HEK293 (cell line): ENCODE data around the gene CXorf58.
A peak's percentile ranks its signal among the peaks of the same experiment; 100 is the strongest.

Source experiments
- CTCF ChIA-PET: fragments of 350-600 bp; formaldehyde crosslinking; extraction: SDS; loops from one replicate; lab custom pipeline; 2021; ENCODE audit warnings: antibody characterized with exemption; lab: Yijun Ruan, JAX
- POLR2A ChIA-PET: fragments of 300-600 bp; formaldehyde crosslinking; extraction: SDS; loops from one replicate; lab custom pipeline; 2020; ENCODE audit warnings: antibody characterized with exemption, inconsistent platforms; lab: Yijun Ruan, JAX
- H3K27ac ChIP-seq: fragments of 200-500 bp; sonication (Bioruptor generic); 2 replicates; pipeline ENCODE4 v1.5.1; 2014; ENCODE audit warnings: low read depth, low read length, control low read depth, inconsistent platforms; ENCODE audit errors: extremely low read depth
- H3K36me3 ChIP-seq, 2 experiments: fragments of 200-500 bp in 1 of 2; sonication (Bioruptor generic) in 1 of 2; 1 replicate in 1 of 2; 2 replicates in 1 of 2; pipeline ENCODE4 v1.5.1; 2014 to 2017; ENCODE audit warnings: inconsistent platforms in 2 of 2, low read length in 2 of 2; ENCODE audit not compliant: control insufficient read depth in 2 of 2, insufficient read depth in 1 of 2
- H3K4me1 ChIP-seq: fragments of 200-500 bp; sonication (Bioruptor generic); 2 replicates; pipeline ENCODE4 v1.5.1; 2014; ENCODE audit warnings: mild to moderate bottlenecking, low read length, inconsistent platforms; ENCODE audit not compliant: control insufficient read depth, insufficient read depth
- H3K4me3 ChIP-seq: 2 replicates; pipeline ENCODE4 v1.5.1; 2011; ENCODE audit warnings: low read depth, mild to moderate bottlenecking, control low read depth, low read length, moderate library complexity
- H3K9me3 ChIP-seq: fragments of 200-500 bp; sonication (Bioruptor generic); 2 replicates; pipeline ENCODE4 v1.5.1; 2014; ENCODE audit warnings: low read depth, low read length, inconsistent platforms; ENCODE audit not compliant: control insufficient read depth, insufficient read depth
- GFI1B ChIP-seq: fragments of 450-650 bp; formaldehyde crosslinking; IDR thresholded peaks from 2 replicates; pipeline ENCODE4 v1.5.1; 2016; ENCODE audit warnings: missing biosample characterization, missing genetic modification characterization
- GLI4 ChIP-seq: fragments of 450-650 bp; formaldehyde crosslinking; IDR thresholded peaks from 2 replicates; pipeline ENCODE4 v1.5.1; 2016; ENCODE audit warnings: missing biosample characterization, missing genetic modification characterization
- KLF7 ChIP-seq: fragments of 450-650 bp; formaldehyde crosslinking; IDR thresholded peaks from 2 replicates; pipeline ENCODE4 v1.5.1; 2016; ENCODE audit warnings: missing biosample characterization, missing genetic modification characterization, borderline replicate concordance
- OVOL3 ChIP-seq: fragments of 450-650 bp; formaldehyde crosslinking; IDR thresholded peaks from 2 replicates; pipeline ENCODE4 v1.5.1; 2016; ENCODE audit warnings: missing biosample characterization, missing genetic modification characterization
- ZBTB48 ChIP-seq: fragments of 450-650 bp; formaldehyde crosslinking; IDR thresholded peaks from 2 replicates; pipeline ENCODE4 v1.5.1; 2016; ENCODE audit warnings: missing biosample characterization, missing genetic modification characterization
- ZBTB7A ChIP-seq: fragments of 450-650 bp; formaldehyde crosslinking; IDR thresholded peaks from 2 replicates; pipeline ENCODE4 v1.5.1; 2016; ENCODE audit warnings: low read depth, missing biosample characterization, missing genetic modification characterization
- ZEB2 ChIP-seq: fragments of 450-650 bp; formaldehyde crosslinking; IDR thresholded peaks from 2 replicates; pipeline ENCODE4 v1.5.1; 2016; ENCODE audit warnings: missing biosample characterization, missing genetic modification characterization
- ZNF10 ChIP-seq: fragments of 450-650 bp; formaldehyde crosslinking; IDR thresholded peaks from 2 replicates; pipeline ENCODE4 v1.5.1; 2017; ENCODE audit warnings: missing biosample characterization, missing genetic modification characterization
- ZNF132 ChIP-seq: fragments of 450-650 bp; formaldehyde crosslinking; IDR thresholded peaks from 2 replicates; pipeline ENCODE4 v1.5.1; 2017; ENCODE audit warnings: missing biosample characterization, missing genetic modification characterization, borderline replicate concordance
- ZNF133 ChIP-seq: fragments of 450-650 bp; formaldehyde crosslinking; IDR thresholded peaks from 2 replicates; pipeline ENCODE4 v1.5.1; 2016; ENCODE audit warnings: missing biosample characterization, missing genetic modification characterization
- ZNF146 ChIP-seq: fragments of 450-650 bp; formaldehyde crosslinking; IDR thresholded peaks from 2 replicates; pipeline ENCODE4 v1.5.1; 2016; ENCODE audit warnings: missing biosample characterization, missing genetic modification characterization
- ZNF169 ChIP-seq: fragments of 450-650 bp; formaldehyde crosslinking; IDR thresholded peaks from 2 replicates; pipeline ENCODE4 v1.5.1; 2016; ENCODE audit warnings: missing biosample characterization, missing genetic modification characterization
- ZNF175 ChIP-seq: fragments of 450-650 bp; formaldehyde crosslinking; IDR thresholded peaks from 2 replicates; pipeline ENCODE4 v1.5.1; 2016; ENCODE audit warnings: missing biosample characterization, missing genetic modification characterization
- ZNF221 ChIP-seq: fragments of 450-650 bp; formaldehyde crosslinking; IDR thresholded peaks from 2 replicates; pipeline ENCODE4 v1.5.1; 2017; ENCODE audit warnings: missing biosample characterization, missing genetic modification characterization, borderline replicate concordance
- ZNF239 ChIP-seq: fragments of 450-650 bp; formaldehyde crosslinking; IDR thresholded peaks from 2 replicates; pipeline ENCODE4 v1.5.1; 2016; ENCODE audit warnings: missing biosample characterization, missing genetic modification characterization
- ZNF366 ChIP-seq: fragments of 450-650 bp; formaldehyde crosslinking; conservative IDR thresholded peaks from 2 replicates; pipeline ENCODE4 v1.5.1; 2016; ENCODE audit warnings: missing biosample characterization, missing genetic modification characterization
- ZNF416 ChIP-seq: fragments of 450-650 bp; formaldehyde crosslinking; IDR thresholded peaks from 2 replicates; pipeline ENCODE4 v1.5.1; 2016; ENCODE audit warnings: missing biosample characterization, missing genetic modification characterization
- ZNF433 ChIP-seq: fragments of 450-650 bp; formaldehyde crosslinking; IDR thresholded peaks from 2 replicates; pipeline ENCODE4 v1.5.1; 2016; ENCODE audit warnings: missing biosample characterization, missing genetic modification characterization, low read depth
- ZNF48 ChIP-seq: fragments of 450-650 bp; formaldehyde crosslinking; IDR thresholded peaks from 2 replicates; pipeline ENCODE4 v1.5.1; 2016; ENCODE audit warnings: missing biosample characterization, missing genetic modification characterization
- ZNF544 ChIP-seq: fragments of 450-650 bp; formaldehyde crosslinking; IDR thresholded peaks from 2 replicates; pipeline ENCODE4 v1.5.0; 2017; ENCODE audit warnings: missing biosample characterization, missing genetic modification characterization
- ZNF596 ChIP-seq: fragments of 450-650 bp; IDR thresholded peaks from 2 replicates; pipeline ENCODE4 v1.5.0; 2018; ENCODE audit warnings: missing biosample characterization, mild to moderate bottlenecking, missing genetic modification characterization, moderate library complexity
- ZNF600 ChIP-seq: fragments of 450-650 bp; formaldehyde crosslinking; IDR thresholded peaks from 2 replicates; pipeline ENCODE4 v1.5.1; 2016; ENCODE audit warnings: missing biosample characterization, missing genetic modification characterization
- ZNF624 ChIP-seq: fragments of 450-650 bp; formaldehyde crosslinking; IDR thresholded peaks from 2 replicates; pipeline ENCODE4 v1.5.1; 2017; ENCODE audit warnings: missing biosample characterization, missing genetic modification characterization
- ZNF629 ChIP-seq: fragments of 450-650 bp; formaldehyde crosslinking; IDR thresholded peaks from 2 replicates; pipeline ENCODE4 v1.5.1; 2017; ENCODE audit warnings: missing biosample characterization, missing genetic modification characterization
- ZNF670 ChIP-seq: fragments of 450-650 bp; formaldehyde crosslinking; IDR thresholded peaks from 2 replicates; pipeline ENCODE4 v1.5.1; 2016; ENCODE audit warnings: missing biosample characterization, missing genetic modification characterization, low read depth
- ZNF76 ChIP-seq: fragments of 450-650 bp; formaldehyde crosslinking; IDR thresholded peaks from 2 replicates; pipeline ENCODE4; 2016; ENCODE audit warnings: low read depth, missing biosample characterization, missing genetic modification characterization, borderline replicate concordance
- ZNF830 ChIP-seq: fragments of 450-650 bp; IDR thresholded peaks from 2 replicates; pipeline ENCODE4 v1.5.0; 2018; ENCODE audit warnings: missing biosample characterization, missing genetic modification characterization, low read depth, mild to moderate bottlenecking, moderate library complexity
- TF ChIP-seq, protein P1 (sequence below): fragments of 450-650 bp; formaldehyde crosslinking; IDR thresholded peaks from 2 replicates; pipeline ENCODE4 v1.5.1; 2016; ENCODE audit warnings: missing biosample characterization, missing genetic modification characterization
- TF ChIP-seq, protein P2 (sequence below): fragments of 450-650 bp; formaldehyde crosslinking; IDR thresholded peaks from 2 replicates; pipeline ENCODE4 v1.5.1; 2016; ENCODE audit warnings: missing biosample characterization, missing genetic modification characterization
- TF ChIP-seq, protein P3 (sequence below): fragments of 450-650 bp; formaldehyde crosslinking; IDR thresholded peaks from 2 replicates; pipeline ENCODE4; 2016; ENCODE audit warnings: missing biosample characterization, missing genetic modification characterization
- TF ChIP-seq, protein P4 (sequence below): fragments of 450-650 bp; formaldehyde crosslinking; IDR thresholded peaks from 2 replicates; pipeline ENCODE4 v1.5.1; 2016; ENCODE audit warnings: missing biosample characterization, missing genetic modification characterization
- TF ChIP-seq, protein P5 (sequence below): fragments of 450-650 bp; formaldehyde crosslinking; IDR thresholded peaks from 2 replicates; pipeline ENCODE4 v1.5.1; 2016; ENCODE audit warnings: missing biosample characterization, missing genetic modification characterization
- TF ChIP-seq, protein P6 (sequence below): fragments of 450-650 bp; formaldehyde crosslinking; IDR thresholded peaks from 2 replicates; pipeline ENCODE4 v1.5.1; 2016; ENCODE audit warnings: missing biosample characterization, missing genetic modification characterization
- TF ChIP-seq, protein P7 (sequence below): fragments of 450-650 bp; formaldehyde crosslinking; IDR thresholded peaks from 2 replicates; pipeline ENCODE4 v1.5.1; 2017; ENCODE audit warnings: missing biosample characterization, missing genetic modification characterization

CXorf58 gene

DNA sequence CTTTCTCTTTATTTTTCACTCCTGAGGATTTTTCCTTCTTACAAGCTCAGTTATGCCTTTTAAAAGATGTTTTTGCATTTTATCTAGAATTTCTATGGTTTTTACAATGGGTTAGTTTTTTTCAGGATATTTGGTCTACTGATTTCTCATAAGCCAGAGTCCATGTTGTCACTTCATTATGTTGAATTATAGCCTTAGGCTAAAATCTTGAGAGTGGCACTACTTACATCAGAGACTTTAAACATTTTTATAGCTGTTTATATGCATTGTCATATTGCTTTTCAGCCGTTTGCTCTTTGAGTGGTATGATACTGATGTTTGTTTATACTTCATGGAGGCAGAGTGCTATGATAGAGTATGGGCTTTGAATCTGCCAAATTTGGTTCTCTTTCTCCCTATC, 36.4 kb downstream of the CXorf58 start:
- no peaks in the 10 kb centered on the region for H3K9me3 ChIP-seq
- H3K36me3 ChIP-seq, result no peaks in the 10 kb centered on the region
- H3K27ac ChIP-seq, result peak overlapping the region; percentile 11; the same call in 1 of the 2 replicates
- no peaks in the 10 kb centered on the region; the same call in 1 of the 2 replicates for H3K4me1 ChIP-seq
- no peak overlapping the region for H3K4me3 ChIP-seq
- CTCF ChIA-PET, result interaction anchor here (1.6 kb wide), 1 partner anchor 11 kb away, joined by 3 read pairs; no protein-coding TSS in a partner anchor
- POLR2A ChIA-PET, result interaction anchor here (0.7 kb wide), 1 partner anchor 110 kb away, joined by 3 read pairs; no protein-coding TSS in a partner anchor
- TF ChIP-seq GLI4 (tag by site-specific recombination) (no peak), ZNF544 (tag by site-specific recombination) (no peak), ZNF76 (tag by site-specific recombination) (0 out of 2 replicates have a peak, but pooled peaks have one; percentile 33), ZBTB48 (tag by site-specific recombination) (no peak), ZEB2 (tag by site-specific recombination) (peak; percentile 94), KLF7 (no peak), ZNF10 (tag by site-specific recombination) (peak; percentile 66; the same call in 1 of the 2 replicates), ZBTB7A (tag by site-specific recombination) (no peak), ZNF416 (no peak), ZNF133 (tag by site-specific recombination) (no peak), ZNF221 (tag by site-specific recombination) (no peak), ZNF48 (tag by site-specific recombination) (no peak), ZNF629 (tag by site-specific recombination) (peak; percentile 83), ZNF433 (tag by site-specific recombination) (no peak), ZNF366 (peak; percentile 68), ZNF146 (no peak), ZNF175 (tag by site-specific recombination) (no peak), ZNF596 (tag by site-specific recombination) (no peak), ZNF132 (tag by site-specific recombination) (no peak), ZNF670 (tag by site-specific recombination) (no peak), GFI1B (tag by site-specific recombination) (peak; percentile 90), OVOL3 (peak; percentile 94), ZNF624 (no peak), ZNF169 (tag by site-specific recombination) (no peak), ZNF239 (tag by site-specific recombination) (no peak), ZNF600 (tag by site-specific recombination) (no peak), ZNF830 (tag by site-specific recombination) (no peak)
- TF ChIP-seq, protein P1, sequence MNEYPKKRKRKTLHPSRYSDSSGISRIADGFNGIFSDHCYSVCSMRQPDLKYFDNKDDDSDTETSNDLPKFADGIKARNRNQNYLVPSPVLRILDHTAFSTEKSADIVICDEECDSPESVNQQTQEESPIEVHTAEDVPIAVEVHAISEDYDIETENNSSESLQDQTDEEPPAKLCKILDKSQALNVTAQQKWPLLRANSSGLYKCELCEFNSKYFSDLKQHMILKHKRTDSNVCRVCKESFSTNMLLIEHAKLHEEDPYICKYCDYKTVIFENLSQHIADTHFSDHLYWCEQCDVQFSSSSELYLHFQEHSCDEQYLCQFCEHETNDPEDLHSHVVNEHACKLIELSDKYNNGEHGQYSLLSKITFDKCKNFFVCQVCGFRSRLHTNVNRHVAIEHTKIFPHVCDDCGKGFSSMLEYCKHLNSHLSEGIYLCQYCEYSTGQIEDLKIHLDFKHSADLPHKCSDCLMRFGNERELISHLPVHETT (tag by site-specific recombination), result peak; percentile 44; the same call in 1 of the 2 replicates
- TF ChIP-seq, protein P2, sequence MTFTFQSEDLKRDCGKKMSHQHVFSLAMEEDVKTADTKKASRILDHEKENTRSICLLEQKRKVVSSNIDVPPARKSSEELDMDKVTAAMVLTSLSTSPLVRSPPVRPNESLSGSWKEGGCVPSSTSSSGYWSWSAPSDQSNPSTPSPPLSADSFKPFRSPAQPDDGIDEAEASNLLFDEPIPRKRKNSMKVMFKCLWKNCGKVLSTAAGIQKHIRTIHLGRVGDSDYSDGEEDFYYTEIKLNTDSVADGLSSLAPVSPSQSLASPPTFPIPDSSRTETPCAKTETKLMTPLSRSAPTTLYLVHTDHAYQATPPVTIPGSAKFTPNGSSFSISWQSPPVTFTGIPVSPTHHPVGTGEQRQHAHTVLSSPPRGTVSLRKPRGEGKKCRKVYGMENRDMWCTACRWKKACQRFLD, result no peak
- TF ChIP-seq, protein P3, sequence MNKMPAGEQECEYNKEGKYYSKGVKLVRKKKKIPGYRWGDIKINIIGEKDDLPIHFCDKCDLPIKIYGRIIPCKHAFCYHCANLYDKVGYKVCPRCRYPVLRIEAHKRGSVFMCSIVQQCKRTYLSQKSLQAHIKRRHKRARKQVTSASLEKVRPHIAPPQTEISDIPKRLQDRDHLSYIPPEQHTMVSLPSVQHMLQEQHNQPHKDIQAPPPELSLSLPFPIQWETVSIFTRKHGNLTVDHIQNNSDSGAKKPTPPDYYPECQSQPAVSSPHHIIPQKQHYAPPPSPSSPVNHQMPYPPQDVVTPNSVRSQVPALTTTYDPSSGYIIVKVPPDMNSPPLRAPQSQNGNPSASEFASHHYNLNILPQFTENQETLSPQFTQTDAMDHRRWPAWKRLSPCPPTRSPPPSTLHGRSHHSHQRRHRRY (tag by site-specific recombination), result no peak
- TF ChIP-seq, protein P4, sequence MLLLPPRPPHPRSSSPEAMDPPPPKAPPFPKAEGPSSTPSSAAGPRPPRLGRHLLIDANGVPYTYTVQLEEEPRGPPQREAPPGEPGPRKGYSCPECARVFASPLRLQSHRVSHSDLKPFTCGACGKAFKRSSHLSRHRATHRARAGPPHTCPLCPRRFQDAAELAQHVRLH (tag by site-specific recombination), result 0 out of 2 replicates have a peak, but pooled peaks have one; percentile 20
- TF ChIP-seq, protein P5, sequence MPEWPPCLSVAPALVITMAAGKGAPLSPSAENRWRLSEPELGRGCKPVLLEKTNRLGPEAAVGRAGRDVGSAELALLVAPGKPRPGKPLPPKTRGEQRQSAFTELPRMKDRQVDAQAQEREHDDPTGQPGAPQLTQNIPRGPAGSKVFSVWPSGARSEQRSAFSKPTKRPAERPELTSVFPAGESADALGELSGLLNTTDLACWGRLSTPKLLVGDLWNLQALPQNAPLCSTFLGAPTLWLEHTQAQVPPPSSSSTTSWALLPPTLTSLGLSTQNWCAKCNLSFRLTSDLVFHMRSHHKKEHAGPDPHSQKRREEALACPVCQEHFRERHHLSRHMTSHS, result peak; percentile 48; the same call in 1 of the 2 replicates
- TF ChIP-seq, protein P6, sequence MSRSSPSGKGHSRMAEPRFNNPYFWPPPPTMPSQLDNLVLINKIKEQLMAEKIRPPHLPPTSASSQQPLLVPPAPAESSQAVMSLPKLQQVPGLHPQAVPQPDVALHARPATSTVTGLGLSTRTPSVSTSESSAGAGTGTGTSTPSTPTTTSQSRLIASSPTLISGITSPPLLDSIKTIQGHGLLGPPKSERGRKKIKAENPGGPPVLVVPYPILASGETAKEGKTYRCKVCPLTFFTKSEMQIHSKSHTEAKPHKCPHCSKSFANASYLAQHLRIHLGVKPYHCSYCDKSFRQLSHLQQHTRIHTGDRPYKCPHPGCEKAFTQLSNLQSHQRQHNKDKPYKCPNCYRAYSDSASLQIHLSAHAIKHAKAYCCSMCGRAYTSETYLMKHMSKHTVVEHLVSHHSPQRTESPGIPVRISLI (tag by site-specific recombination), result no peak
- TF ChIP-seq, protein P7, sequence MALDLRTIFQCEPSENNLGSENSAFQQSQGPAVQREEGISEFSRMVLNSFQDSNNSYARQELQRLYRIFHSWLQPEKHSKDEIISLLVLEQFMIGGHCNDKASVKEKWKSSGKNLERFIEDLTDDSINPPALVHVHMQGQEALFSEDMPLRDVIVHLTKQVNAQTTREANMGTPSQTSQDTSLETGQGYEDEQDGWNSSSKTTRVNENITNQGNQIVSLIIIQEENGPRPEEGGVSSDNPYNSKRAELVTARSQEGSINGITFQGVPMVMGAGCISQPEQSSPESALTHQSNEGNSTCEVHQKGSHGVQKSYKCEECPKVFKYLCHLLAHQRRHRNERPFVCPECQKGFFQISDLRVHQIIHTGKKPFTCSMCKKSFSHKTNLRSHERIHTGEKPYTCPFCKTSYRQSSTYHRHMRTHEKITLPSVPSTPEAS (tag by site-specific recombination), result no peak
